ENCODE data around the gene NME9. TPM values are rescaled to one million over a fixed set of nuclear protein-coding genes. Genes with fewer than 3 reads are reported as not detected.

Gene NME9
- total RNA-seq, 1 donor from 2014 or later: not detected

- H3K4me1 Mint-ChIP-seq (ENCODE audit: low read depth): no peaks in the 10 kb centered on the region
- no peaks in the 10 kb centered on the region for H3K27me3 Mint-ChIP-seq (ENCODE audit: low read depth)
- DNase-seq (ENCODE audit: low spot score): no peak
- peaks cover 10% of the 10 kb centered on the region for H3K36me3 Mint-ChIP-seq (ENCODE audit: low read depth)
- H3K9me3 Mint-ChIP-seq (ENCODE audit: low read depth): no peaks in the 10 kb centered on the region
- no peak overlapping the region for H3K27ac Mint-ChIP-seq (ENCODE audit: unreplicated experiment)
- no peak overlapping the region for H3K4me3 Mint-ChIP-seq (ENCODE audit: unreplicated experiment)
- no peak for TF ChIP-seq CTCF (IDR thresholded peaks at IDR 0.05)
Observed at GRCh38 chr3:138282836-138283235, 46.8 kb downstream of the NME9 start.

GRCh38 chr3:138281561-138281960 lies 48.1 kb downstream of the NME9 start:
- no peaks in the 10 kb centered on the region for H3K27me3 Mint-ChIP-seq (ENCODE audit: low read depth)
- H3K4me1 Mint-ChIP-seq (ENCODE audit: low read depth): no peaks in the 10 kb centered on the region
- H3K36me3 Mint-ChIP-seq (ENCODE audit: low read depth): peaks cover 13% of the 10 kb centered on the region
- H3K4me3 Mint-ChIP-seq (ENCODE audit: unreplicated experiment): no peak overlapping the region
- H3K27ac Mint-ChIP-seq (ENCODE audit: unreplicated experiment): no peak overlapping the region
- no peak for TF ChIP-seq CTCF (IDR thresholded peaks at IDR 0.05)
- DNase-seq (ENCODE audit: low spot score): no peak
- H3K9me3 Mint-ChIP-seq (ENCODE audit: low read depth): no peaks in the 10 kb centered on the region

- Mint-ChIP-seq H3K27me3 (ENCODE audit: low read depth) (no peaks in the 10 kb centered on the region), H3K4me3 (ENCODE audit: unreplicated experiment) (no peak overlapping the region), H3K4me1 (ENCODE audit: low read depth) (no peaks in the 10 kb centered on the region), H3K27ac (ENCODE audit: unreplicated experiment) (no peak overlapping the region), H3K9me3 (ENCODE audit: low read depth) (no peaks in the 10 kb centered on the region), H3K36me3 (ENCODE audit: low read depth) (peaks cover 30% of the 10 kb centered on the region)
- no peak for TF ChIP-seq CTCF (IDR thresholded peaks at IDR 0.05)
- DNase-seq (ENCODE audit: low spot score): no peak
Observed at GRCh38 chr3:138271189-138271794, 58.4 kb downstream of the NME9 start.

GRCh38 chr3:138270245-138270644 lies 59.4 kb downstream of the NME9 start:
- DNase-seq (ENCODE audit: low spot score): no peak
- Mint-ChIP-seq H3K4me1 (ENCODE audit: low read depth) (no peaks in the 10 kb centered on the region), H3K9me3 (ENCODE audit: low read depth) (no peaks in the 10 kb centered on the region), H3K4me3 (ENCODE audit: unreplicated experiment) (no peak overlapping the region), H3K27me3 (ENCODE audit: low read depth) (no peaks in the 10 kb centered on the region), H3K36me3 (ENCODE audit: low read depth) (peaks cover 31% of the 10 kb centered on the region), H3K27ac (ENCODE audit: unreplicated experiment) (no peak overlapping the region)
- TF ChIP-seq CTCF (IDR thresholded peaks at IDR 0.05): peak; percentile 59

- no peak for TF ChIP-seq CTCF (IDR thresholded peaks at IDR 0.05)
- Mint-ChIP-seq H3K4me1 (ENCODE audit: low read depth) (no peaks in the 10 kb centered on the region), H3K27me3 (ENCODE audit: low read depth) (no peaks in the 10 kb centered on the region), H3K27ac (ENCODE audit: unreplicated experiment) (no peak overlapping the region), H3K9me3 (ENCODE audit: low read depth) (no peaks in the 10 kb centered on the region), H3K36me3 (ENCODE audit: low read depth) (peaks cover 12% of the 10 kb centered on the region), H3K4me3 (ENCODE audit: unreplicated experiment) (no peak overlapping the region)
- DNase-seq (ENCODE audit: low spot score): no peak
Observed at GRCh38 chr3:138267083-138267482, 62.6 kb downstream of the NME9 start.
